HepG2 (cell line): Measurements from ENCODE around the gene AIF1. TPM values are rescaled to one million over a fixed set of nuclear protein-coding genes. Genes with fewer than 3 reads are reported as not detected.

Source experiments
- AGO2 ChIP-seq: fragments of 200-400 bp; formaldehyde crosslinking; optimal IDR thresholded peaks from 2 replicates; pipeline ENCODE3; 2017; ENCODE audit warnings: mild to moderate bottlenecking, low read depth, low read length, moderate library complexity
- DPF2 ChIP-seq: sonication (generic); formaldehyde crosslinking; IDR thresholded peaks from 2 replicates; pipeline ENCODE4 v1.4.0; 2020; ENCODE audit warnings: mild to moderate bottlenecking, low read depth, missing genetic modification reagents, borderline replicate concordance
- FOXA3 ChIP-seq: IDR thresholded peaks from 2 replicates; pipeline ENCODE4 v1.6.1; 2016; ENCODE audit warnings: missing genetic modification reagents, missing compliant biosample characterization
- GABPB1 ChIP-seq: IDR thresholded peaks from 2 replicates; pipeline ENCODE4 v1.6.1; 2016; ENCODE audit warnings: mild to moderate bottlenecking, missing genetic modification reagents, moderate library complexity, missing compliant biosample characterization
- ZBTB4 ChIP-seq: sonication (generic); formaldehyde crosslinking; IDR thresholded peaks from 2 replicates; pipeline ENCODE4 v1.4.0; 2020; ENCODE audit warnings: missing genetic modification reagents, mild to moderate bottlenecking, borderline replicate concordance
- ZNF264 ChIP-seq: sonication (generic); formaldehyde crosslinking; IDR thresholded peaks from 2 replicates; pipeline ENCODE4 v1.4.0; 2020; ENCODE audit warnings: missing genetic modification reagents
- ZNF441 ChIP-seq: sonication (generic); formaldehyde crosslinking; IDR thresholded peaks from 2 replicates; pipeline ENCODE4 v1.7.0; 2021; ENCODE audit warnings: missing genetic modification reagents, borderline replicate concordance
- ZNF503 ChIP-seq: sonication (generic); formaldehyde crosslinking; IDR thresholded peaks from 2 replicates; pipeline ENCODE4 v1.4.0; 2020; ENCODE audit warnings: missing genetic modification reagents
- ZNF616 ChIP-seq: sonication (generic); formaldehyde crosslinking; IDR thresholded peaks from 2 replicates; pipeline ENCODE4 v1.5.0; 2020; ENCODE audit warnings: low read depth, mild to moderate bottlenecking, missing genetic modification reagents
- polyA plus RNA-seq, 8 experiments: library from polyadenylated mRNA; depleted of rRNA in 3 of 8; stranded (reverse) in 7 of 8; unstranded in 1 of 8; fragments of >200 nt; fragmentation: Illumina TruSeq in 4 of 8; extraction: Trizol in 4 of 8; gene quantifications; 2 replicates each; pipeline versions ENCODE4 v1.2.1 to v1.2.3, GENCODE V29; 2011 to 2016; ENCODE audit warnings: low read depth in 4 of 8, missing spikeins in 1 of 8, mixed read lengths in 1 of 8; ENCODE audit not compliant: insufficient read depth in 1 of 8
- total RNA-seq, 5 experiments: library from RNA; depleted of rRNA; stranded (reverse); fragments of >200 nt; fragmentation: Illumina TruSeq; extraction: Trizol; gene quantifications; 2 replicates each; pipeline ENCODE4 v1.2.3, GENCODE V29; 2016; ENCODE audit warnings: low read depth in 1 of 5
- TF ChIP-seq, protein P1 (sequence below): sonication (generic); formaldehyde crosslinking; IDR thresholded peaks from 2 replicates; pipeline ENCODE4 v1.4.0; 2020; ENCODE audit warnings: mild to moderate bottlenecking, missing genetic modification reagents
- TF ChIP-seq, protein P2 (sequence below): sonication (generic); formaldehyde crosslinking; IDR thresholded peaks from 2 replicates; pipeline ENCODE4 v1.5.1; 2020; ENCODE audit warnings: mild to moderate bottlenecking, missing genetic modification reagents, moderate library complexity
- TF ChIP-seq, protein P3 (sequence below): sonication (generic); formaldehyde crosslinking; conservative IDR thresholded peaks from 2 replicates; pipeline ENCODE4 v1.8.0; 2022; ENCODE audit warnings: mild to moderate bottlenecking, moderate library complexity, missing genetic modification reagents

The AIF1 gene
- total and polyA plus RNA-seq, 2 of the 13 experiments (the other 11 are each of a cell fraction or from before 2014, with no cell fraction given) = 1.5 TPM; not detected in 1

GRCh38 chr6:31663961-31664789 lies 49.1 kb downstream of the AIF1 start (continued):
- TF ChIP-seq, protein P1, sequence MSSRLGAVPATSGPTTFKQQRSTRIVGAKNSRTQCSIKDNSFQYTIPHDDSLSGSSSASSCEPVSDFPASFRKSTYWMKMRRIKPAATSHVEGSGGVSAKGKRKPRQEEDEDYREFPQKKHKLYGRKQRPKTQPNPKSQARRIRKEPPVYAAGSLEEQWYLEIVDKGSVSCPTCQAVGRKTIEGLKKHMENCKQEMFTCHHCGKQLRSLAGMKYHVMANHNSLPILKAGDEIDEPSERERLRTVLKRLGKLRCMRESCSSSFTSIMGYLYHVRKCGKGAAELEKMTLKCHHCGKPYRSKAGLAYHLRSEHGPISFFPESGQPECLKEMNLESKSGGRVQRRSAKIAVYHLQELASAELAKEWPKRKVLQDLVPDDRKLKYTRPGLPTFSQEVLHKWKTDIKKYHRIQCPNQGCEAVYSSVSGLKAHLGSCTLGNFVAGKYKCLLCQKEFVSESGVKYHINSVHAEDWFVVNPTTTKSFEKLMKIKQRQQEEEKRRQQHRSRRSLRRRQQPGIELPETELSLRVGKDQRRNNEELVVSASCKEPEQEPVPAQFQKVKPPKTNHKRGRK (CRISPR knock-in tag) = 0 out of 2 replicates have a peak, but pooled peaks have one; percentile 17
- peak; percentile 30; the same call in 1 of the 2 replicates for TF ChIP-seq GABPB1
- 0 out of 2 replicates have a peak, but pooled peaks have one; percentile 19 for TF ChIP-seq ZNF503 (CRISPR knock-in tag)
- TF ChIP-seq, protein P2, sequence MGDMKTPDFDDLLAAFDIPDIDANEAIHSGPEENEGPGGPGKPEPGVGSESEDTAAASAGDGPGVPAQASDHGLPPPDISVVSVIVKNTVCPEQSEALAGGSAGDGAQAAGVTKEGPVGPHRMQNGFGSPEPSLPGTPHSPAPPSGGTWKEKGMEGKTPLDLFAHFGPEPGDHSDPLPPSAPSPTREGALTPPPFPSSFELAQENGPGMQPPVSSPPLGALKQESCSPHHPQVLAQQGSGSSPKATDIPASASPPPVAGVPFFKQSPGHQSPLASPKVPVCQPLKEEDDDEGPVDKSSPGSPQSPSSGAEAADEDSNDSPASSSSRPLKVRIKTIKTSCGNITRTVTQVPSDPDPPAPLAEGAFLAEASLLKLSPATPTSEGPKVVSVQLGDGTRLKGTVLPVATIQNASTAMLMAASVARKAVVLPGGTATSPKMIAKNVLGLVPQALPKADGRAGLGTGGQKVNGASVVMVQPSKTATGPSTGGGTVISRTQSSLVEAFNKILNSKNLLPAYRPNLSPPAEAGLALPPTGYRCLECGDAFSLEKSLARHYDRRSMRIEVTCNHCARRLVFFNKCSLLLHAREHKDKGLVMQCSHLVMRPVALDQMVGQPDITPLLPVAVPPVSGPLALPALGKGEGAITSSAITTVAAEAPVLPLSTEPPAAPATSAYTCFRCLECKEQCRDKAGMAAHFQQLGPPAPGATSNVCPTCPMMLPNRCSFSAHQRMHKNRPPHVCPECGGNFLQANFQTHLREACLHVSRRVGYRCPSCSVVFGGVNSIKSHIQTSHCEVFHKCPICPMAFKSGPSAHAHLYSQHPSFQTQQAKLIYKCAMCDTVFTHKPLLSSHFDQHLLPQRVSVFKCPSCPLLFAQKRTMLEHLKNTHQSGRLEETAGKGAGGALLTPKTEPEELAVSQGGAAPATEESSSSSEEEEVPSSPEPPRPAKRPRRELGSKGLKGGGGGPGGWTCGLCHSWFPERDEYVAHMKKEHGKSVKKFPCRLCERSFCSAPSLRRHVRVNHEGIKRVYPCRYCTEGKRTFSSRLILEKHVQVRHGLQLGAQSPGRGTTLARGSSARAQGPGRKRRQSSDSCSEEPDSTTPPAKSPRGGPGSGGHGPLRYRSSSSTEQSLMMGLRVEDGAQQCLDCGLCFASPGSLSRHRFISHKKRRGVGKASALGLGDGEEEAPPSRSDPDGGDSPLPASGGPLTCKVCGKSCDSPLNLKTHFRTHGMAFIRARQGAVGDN (CRISPR knock-in tag) = peak; percentile 80
- TF ChIP-seq ZNF616 = 0 out of 2 replicates have a peak, but pooled peaks have one; percentile 34
- peak; percentile 81 for TF ChIP-seq AGO2
- no peak for TF ChIP-seq DPF2 (CRISPR knock-in tag)
- TF ChIP-seq ZNF441 (CRISPR knock-in tag) = peak; percentile 56; the same call in 1 of the 2 replicates
- TF ChIP-seq, protein P3, sequence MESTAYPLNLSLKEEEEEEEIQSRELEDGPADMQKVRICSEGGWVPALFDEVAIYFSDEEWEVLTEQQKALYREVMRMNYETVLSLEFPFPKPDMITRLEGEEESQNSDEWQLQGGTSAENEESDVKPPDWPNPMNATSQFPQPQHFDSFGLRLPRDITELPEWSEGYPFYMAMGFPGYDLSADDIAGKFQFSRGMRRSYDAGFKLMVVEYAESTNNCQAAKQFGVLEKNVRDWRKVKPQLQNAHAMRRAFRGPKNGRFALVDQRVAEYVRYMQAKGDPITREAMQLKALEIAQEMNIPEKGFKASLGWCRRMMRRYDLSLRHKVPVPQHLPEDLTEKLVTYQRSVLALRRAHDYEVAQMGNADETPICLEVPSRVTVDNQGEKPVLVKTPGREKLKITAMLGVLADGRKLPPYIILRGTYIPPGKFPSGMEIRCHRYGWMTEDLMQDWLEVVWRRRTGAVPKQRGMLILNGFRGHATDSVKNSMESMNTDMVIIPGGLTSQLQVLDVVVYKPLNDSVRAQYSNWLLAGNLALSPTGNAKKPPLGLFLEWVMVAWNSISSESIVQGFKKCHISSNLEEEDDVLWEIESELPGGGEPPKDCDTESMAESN = 0 out of 2 replicates have a peak, but pooled peaks have one; percentile 38
- no peak for TF ChIP-seq FOXA3
- TF ChIP-seq ZBTB4 = peak; percentile 64; the same call in 1 of the 2 replicates
- TF ChIP-seq ZNF264 (CRISPR knock-in tag) = 0 out of 2 replicates have a peak, but pooled peaks have one; percentile 43
